Transverse colon (tissue), 1 donor: Measurements from ENCODE around the gene EIF6.

Experiments used
- EP300 ChIP-seq: sonication (generic); formaldehyde crosslinking; IDR thresholded peaks from one replicate; pipeline ENCODE4 v1.6.1; 2017; ENCODE audit warnings: antibody characterized with exemption, low read depth
- POLR2A ChIP-seq: fragments of 450-650 bp; IDR thresholded peaks from one replicate; pipeline ENCODE4 v1.6.1; 2016; ENCODE audit warnings: antibody characterized with exemption, mild to moderate bottlenecking, moderate library complexity

DNA sequence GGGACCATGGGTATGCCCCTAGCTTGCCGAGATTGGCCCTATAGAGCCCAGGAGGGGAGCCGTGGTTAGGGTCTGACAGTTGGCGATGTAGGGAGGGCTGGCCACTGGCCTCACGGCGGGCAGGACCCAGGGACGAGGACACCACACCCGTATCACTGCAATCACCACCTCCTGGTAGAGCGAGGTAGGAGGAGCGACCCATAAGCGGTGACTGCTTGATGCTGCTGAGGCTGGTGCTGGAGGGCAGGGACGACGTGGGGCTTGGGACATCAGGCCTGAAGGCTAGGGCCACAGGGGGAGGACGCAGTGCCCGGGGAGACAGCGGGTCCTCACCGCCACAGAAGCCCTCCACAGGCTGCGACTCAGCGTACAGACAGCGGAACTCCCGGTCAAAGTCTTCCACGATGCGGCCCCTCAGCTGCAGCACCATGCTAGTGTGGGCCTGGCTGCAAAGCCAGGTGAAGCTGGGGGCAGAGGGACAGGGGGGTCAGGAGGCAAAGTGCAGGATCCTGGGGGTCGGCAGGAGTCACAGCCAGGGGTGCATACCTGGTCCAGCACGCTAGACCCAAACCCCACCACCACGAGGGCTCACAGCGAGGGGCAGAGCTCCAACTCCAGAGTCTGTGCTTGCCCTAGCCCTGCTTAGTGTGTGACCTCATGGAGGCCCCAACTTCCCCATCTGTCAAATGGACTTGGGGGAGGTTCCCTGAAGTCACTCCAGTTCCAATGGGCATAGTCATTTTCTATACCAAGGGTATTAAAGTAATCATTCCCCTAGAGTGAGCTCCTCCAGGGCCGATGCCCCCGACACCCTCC, 3.1 kb upstream of the EIF6 start:
- TF ChIP-seq EP300 (no peak), POLR2A (no peak)
